Measurements from ENCODE around the gene REPIN1. TPM values are rescaled to one million over a fixed set of nuclear protein-coding genes. Genes with fewer than 3 reads are reported as not detected.

The REPIN1 gene
- total RNA-seq, 1 experiment from 2014 or later = 189 TPM

- BruUV-seq (replicated peaks) = no TSS peak
- Mint-ChIP-seq H3K27me3 (ENCODE audit: unreplicated experiment) (no peaks in the 10 kb centered on the region), H3K4me1 (ENCODE audit: low read depth, unreplicated experiment) (no peaks in the 10 kb centered on the region), H3K36me3 (ENCODE audit: insufficient read depth, unreplicated experiment) (peaks cover 5% of the 10 kb centered on the region), H3K4me3 (ENCODE audit: low read depth, unreplicated experiment) (no peak overlapping the region), H3K9me3 (ENCODE audit: low read depth, unreplicated experiment) (no peaks in the 10 kb centered on the region), H3K27ac (ENCODE audit: unreplicated experiment) (no peak overlapping the region)
- CTCF ChIA-PET = interaction anchor here (0.6 to 0.7 kb wide), 2 partner anchors 360 to 1238 kb away, joined by 4 to 8 read pairs; no protein-coding TSS in a partner anchor
- no peak for DNase-seq
- TF ChIP-seq, protein P1, sequence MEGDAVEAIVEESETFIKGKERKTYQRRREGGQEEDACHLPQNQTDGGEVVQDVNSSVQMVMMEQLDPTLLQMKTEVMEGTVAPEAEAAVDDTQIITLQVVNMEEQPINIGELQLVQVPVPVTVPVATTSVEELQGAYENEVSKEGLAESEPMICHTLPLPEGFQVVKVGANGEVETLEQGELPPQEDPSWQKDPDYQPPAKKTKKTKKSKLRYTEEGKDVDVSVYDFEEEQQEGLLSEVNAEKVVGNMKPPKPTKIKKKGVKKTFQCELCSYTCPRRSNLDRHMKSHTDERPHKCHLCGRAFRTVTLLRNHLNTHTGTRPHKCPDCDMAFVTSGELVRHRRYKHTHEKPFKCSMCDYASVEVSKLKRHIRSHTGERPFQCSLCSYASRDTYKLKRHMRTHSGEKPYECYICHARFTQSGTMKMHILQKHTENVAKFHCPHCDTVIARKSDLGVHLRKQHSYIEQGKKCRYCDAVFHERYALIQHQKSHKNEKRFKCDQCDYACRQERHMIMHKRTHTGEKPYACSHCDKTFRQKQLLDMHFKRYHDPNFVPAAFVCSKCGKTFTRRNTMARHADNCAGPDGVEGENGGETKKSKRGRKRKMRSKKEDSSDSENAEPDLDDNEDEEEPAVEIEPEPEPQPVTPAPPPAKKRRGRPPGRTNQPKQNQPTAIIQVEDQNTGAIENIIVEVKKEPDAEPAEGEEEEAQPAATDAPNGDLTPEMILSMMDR (IDR thresholded peaks at IDR 0.05; ENCODE audit: unreplicated experiment) = no peak
- intact Hi-C loops (cut with micrococcal nuclease; ENCODE audit: unreplicated experiment) = no loop called here
These were observed 24.7 kb downstream of the REPIN1 start for GRCh38 chr7:150393325-150393724.

DNA sequence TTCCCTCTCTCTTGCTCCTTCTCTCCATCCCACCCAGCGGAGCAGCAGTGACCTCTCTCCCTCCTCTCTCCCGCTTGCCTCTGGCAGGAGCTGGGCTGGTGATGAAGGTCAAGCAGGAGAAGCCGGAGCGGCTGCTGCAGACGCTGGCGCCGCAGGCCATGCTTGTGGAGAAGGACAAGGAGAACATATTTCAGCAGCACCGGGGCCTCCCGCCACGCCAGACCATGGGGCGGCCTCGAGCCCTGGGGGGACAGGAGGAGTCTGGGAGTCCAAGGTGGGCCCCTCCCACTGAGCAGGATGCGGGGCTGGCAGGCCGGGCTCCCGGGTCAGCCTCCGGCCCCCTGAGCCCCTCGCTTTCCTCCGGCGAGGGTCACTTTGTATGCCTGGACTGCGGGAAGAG lies 27.8 kb downstream of the REPIN1 start:
- H3K4me3 Mint-ChIP-seq (ENCODE audit: low read depth, unreplicated experiment) = no peak overlapping the region
- no peak for DNase-seq
- TF ChIP-seq, protein P1 (IDR thresholded peaks at IDR 0.05; ENCODE audit: unreplicated experiment) = no peak
- H3K9me3 Mint-ChIP-seq (ENCODE audit: low read depth, unreplicated experiment) = no peaks in the 10 kb centered on the region
- peaks cover 13% of the 10 kb centered on the region for H3K4me1 Mint-ChIP-seq (ENCODE audit: low read depth, unreplicated experiment)
- intact Hi-C loops (cut with micrococcal nuclease; ENCODE audit: unreplicated experiment) = no loop called here
- H3K36me3 Mint-ChIP-seq (ENCODE audit: insufficient read depth, unreplicated experiment) = peaks cover 5% of the 10 kb centered on the region
- no peak overlapping the region for H3K27ac Mint-ChIP-seq (ENCODE audit: unreplicated experiment)
- BruUV-seq (replicated peaks) = no TSS peak
- CTCF ChIA-PET = interaction anchor here (0.6 kb wide), 1 partner anchor 1211 kb away, joined by 3 read pairs; no protein-coding TSS in a partner anchor
- no peaks in the 10 kb centered on the region for H3K27me3 Mint-ChIP-seq (ENCODE audit: unreplicated experiment)

GRCh38 chr7:150396851-150397260 lies 28.2 kb downstream of the REPIN1 start:
- no peaks in the 10 kb centered on the region for H3K9me3 Mint-ChIP-seq (ENCODE audit: low read depth, unreplicated experiment)
- no peak overlapping the region for H3K27ac Mint-ChIP-seq (ENCODE audit: unreplicated experiment)
- TF ChIP-seq, protein P1 (IDR thresholded peaks at IDR 0.05; ENCODE audit: unreplicated experiment) = no peak
- H3K27me3 Mint-ChIP-seq (ENCODE audit: unreplicated experiment) = no peaks in the 10 kb centered on the region
- BruUV-seq (replicated peaks) = no TSS peak
- peaks cover 13% of the 10 kb centered on the region for H3K4me1 Mint-ChIP-seq (ENCODE audit: low read depth, unreplicated experiment)
- intact Hi-C loops (cut with micrococcal nuclease; ENCODE audit: unreplicated experiment) = no loop called here
- peaks cover 5% of the 10 kb centered on the region for H3K36me3 Mint-ChIP-seq (ENCODE audit: insufficient read depth, unreplicated experiment)
- CTCF ChIA-PET = interaction anchor here (0.6 kb wide), 1 partner anchor 1211 kb away, joined by 3 read pairs; no protein-coding TSS in a partner anchor
- H3K4me3 Mint-ChIP-seq (ENCODE audit: low read depth, unreplicated experiment) = no peak overlapping the region
- DNase-seq = no peak

DNA sequence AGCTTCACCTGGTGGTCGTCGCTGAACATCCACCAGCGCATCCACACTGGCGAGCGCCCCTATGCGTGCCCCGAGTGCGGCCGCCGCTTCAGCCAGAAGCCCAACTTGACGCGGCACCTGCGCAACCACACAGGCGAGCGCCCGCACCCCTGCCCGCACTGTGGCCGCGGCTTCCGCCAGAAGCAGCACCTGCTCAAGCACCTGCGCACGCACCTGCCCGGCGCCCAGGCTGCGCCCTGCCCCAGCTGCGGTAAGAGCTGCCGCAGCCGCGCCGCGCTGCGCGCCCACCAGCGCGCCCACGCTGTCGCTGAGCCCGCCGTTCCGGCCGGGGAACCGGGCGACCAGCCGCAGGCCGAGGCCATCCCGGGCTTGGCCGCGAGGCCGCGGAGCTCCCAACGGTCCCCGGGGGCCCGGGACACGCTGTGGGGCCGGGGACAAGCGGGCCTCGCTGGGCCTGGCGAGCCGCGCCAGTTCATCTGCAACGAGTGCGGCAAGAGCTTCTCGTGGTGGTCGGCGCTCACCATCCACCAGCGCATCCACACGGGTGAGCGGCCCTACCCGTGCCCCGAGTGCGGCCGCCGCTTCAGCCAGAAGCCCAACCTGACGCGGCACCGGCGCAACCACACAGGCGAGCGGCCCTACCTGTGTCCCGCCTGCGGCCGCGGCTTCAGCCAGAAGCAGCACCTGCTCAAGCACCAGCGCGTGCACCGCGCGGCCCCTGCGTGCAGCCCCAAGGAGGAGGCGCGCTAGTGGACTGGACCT lies 28.9 kb downstream of the REPIN1 start:
- H3K9me3 Mint-ChIP-seq (ENCODE audit: low read depth, unreplicated experiment) = no peaks in the 10 kb centered on the region
- no peak overlapping the region for H3K4me3 Mint-ChIP-seq (ENCODE audit: low read depth, unreplicated experiment)
- peaks cover 5% of the 10 kb centered on the region for H3K36me3 Mint-ChIP-seq (ENCODE audit: insufficient read depth, unreplicated experiment)
- no peak for DNase-seq
- intact Hi-C loops (cut with micrococcal nuclease; ENCODE audit: unreplicated experiment) = no loop called here
- CTCF ChIA-PET = no interaction called here
- H3K27ac Mint-ChIP-seq (ENCODE audit: unreplicated experiment) = no peak overlapping the region
- H3K27me3 Mint-ChIP-seq (ENCODE audit: unreplicated experiment) = no peaks in the 10 kb centered on the region
- H3K4me1 Mint-ChIP-seq (ENCODE audit: low read depth, unreplicated experiment) = peaks cover 13% of the 10 kb centered on the region
- TF ChIP-seq, protein P1 (IDR thresholded peaks at IDR 0.05; ENCODE audit: unreplicated experiment) = no peak
- BruUV-seq (replicated peaks) = no TSS peak
